Dermis microvascular lymphatic vessel endothelial cell (primary cell): ENCODE results near the gene PRKN. TPM values are rescaled to one million over a fixed set of nuclear protein-coding genes. Genes with fewer than 3 reads are reported as not detected.
"Not testable (repeated sequence)": the region's sequence is repeated elsewhere in the genome, so short reads cannot be mapped to it uniquely, and the experiment has no call there.

ENCODE experiments used
- DNase-seq, 2 donors: peaks; one replicate each; pipeline versions ENCODE4 v3.0.0 to v3.0.0-alpha.2; 2010; ENCODE audit warnings: low read depth in 2 of 2
- total RNA-seq: library from RNA; depleted of rRNA; stranded (reverse); fragments of >200 nt; gene quantifications from 2 replicates; pipeline ENCODE4 v1.2.1, GENCODE V29; 2014

The PRKN gene
- total RNA-seq, 1 donor from 2014 or later, result 0.39 TPM

DNA sequence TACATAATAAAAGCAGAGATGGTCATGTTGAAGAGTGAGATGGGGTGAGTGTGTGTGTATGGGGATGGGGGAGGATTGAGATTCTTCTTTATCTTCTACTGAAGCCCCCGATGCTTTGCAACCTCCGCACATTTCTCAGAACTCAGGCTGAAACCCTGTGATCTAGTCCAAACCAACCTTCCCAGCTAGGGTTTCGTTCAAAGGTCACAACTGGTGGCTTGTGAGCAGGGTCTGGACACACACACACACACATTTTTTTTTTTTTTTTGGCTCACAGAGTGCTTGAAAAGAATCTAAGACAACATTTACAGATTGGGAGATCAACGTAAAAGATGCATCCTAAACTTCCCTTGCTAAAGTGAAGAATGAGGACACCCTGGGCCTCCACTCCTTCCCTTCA, 1228.7 kb downstream of the PRKN start:
- no peak for DNase-seq

DNA sequence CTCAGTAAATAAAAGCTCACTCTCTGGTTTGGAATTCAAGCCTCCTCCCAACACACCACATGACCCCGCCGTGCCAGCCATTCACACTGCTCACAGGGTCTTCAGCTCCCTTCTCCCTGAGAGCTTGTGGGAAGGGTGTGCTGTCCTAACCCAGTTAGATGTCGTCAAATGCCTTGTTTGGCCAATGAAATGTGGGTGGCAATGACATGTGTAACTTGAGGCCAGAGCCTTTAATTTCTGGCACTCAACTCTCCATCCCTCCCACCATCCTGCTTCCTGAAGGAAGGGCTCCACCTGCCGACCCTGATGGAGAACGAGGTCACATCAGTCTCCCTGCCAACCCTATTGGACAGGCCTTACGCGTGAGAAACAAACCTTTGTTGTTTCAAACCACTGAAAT, 1229.2 kb downstream of the PRKN start:
- peak; percentile 51 to 54 for DNase-seq

GRCh38 chr6:161496941-161497340, 1230.6 kb downstream of the PRKN start:
- no peak for DNase-seq

DNA sequence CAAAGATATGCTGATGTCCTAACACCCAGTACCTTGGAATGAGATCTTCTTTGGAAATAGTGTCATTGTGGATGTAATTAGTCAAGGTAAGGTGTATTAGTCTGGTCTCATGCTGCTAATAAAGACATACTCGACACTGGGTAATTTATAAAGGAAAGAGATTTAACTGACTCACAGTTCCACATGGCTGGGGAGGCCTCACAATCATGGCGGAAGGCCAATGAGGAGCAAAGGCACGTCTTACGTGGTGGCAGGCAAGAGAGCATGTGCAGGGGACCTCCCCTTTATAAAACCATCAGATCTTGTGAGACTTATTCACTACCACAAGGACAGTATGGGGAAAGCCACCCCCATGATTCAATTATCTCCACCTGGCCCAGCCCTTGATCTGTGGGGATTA, 1231.3 kb downstream of the PRKN start:
- not testable (repeated sequence) for DNase-seq

DNA sequence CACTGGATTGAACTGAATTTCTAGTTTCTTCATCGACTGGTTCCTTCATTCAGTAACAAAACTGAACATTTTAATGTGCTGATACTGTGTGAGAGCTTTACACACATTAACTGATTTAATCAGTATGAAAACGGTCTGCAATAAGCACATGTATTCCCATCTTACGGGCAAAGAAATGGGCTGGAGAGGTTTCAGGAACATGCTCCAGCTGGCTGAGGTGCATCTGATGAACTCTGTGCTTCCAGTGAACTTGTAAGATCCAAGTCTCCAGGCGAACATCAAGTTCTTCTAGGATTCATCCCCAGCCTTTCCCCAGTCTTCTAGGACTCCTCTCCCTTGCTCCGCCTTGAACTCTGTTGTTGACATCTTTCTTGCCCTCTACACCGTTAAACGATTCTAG, 1233.0 kb downstream of the PRKN start:
- DNase-seq, result no peak

- DNase-seq, result no peak
Observed at GRCh38 chr6:161493576-161494118, 1233.9 kb downstream of the PRKN start.

- DNase-seq, result peak in 1 of 2 donors; percentile 62
Observed at GRCh38 chr6:161489626-161490306, 1237.8 kb downstream of the PRKN start.

GRCh38 chr6:161487694-161488093, 1239.9 kb downstream of the PRKN start:
- peak; percentile 56 to 63 for DNase-seq

DNA sequence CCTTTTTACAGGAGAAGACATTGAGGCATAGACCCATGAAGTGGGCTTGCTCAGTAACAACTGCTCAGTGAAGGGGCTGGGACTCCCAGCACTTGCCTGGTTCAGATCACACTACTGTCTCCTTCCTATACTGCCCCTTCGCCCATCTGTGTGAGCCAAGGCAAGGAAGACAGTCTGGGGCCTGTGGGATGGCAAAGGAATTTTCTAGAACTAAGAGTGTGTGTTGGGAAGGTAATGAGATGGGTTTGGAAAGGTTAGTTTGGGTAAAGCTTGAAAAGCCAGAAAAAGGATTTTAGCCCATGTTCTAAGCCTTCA, 1240.4 kb downstream of the PRKN start:
- no peak for DNase-seq

DNA sequence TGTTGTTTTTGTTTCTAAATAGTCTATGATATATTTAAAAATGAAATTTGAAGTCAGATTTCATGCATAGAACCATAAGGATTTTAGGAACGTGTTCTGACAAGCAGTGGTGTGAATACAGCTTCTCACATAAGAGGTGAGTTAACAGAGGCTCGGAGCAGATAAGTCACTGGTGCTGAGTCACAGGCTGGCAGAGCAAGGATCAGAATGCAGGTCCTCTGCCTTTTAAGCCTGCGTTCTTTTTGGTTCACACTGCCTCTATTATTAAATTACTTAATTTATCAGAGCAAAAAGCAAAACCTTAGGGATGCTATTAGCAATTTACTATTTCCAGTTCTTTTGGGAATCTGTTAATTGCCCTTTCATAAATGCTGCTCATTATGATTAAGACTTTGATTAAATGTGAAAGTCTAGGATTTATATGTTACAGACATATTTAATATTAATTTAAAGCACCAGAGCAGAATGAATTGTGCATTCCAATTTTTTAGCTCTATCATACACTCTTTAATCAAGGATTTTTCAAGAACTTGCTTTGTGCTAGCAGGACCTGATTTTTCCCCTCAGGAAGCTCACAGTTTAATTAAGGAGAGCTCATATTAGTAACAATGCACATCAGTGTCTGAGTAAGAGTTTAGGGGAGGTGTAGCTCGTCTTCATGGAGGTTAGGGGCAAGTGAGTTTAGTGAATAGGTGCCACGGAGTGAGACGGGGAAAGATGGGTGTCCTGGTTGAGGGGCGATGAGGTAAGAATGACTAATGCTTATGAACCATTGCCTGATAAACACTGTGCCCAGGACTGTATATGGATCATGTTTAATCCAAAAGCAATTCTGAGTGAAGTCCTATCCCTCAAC, 1241.0 kb downstream of the PRKN start:
- peak in 1 of 2 donors; percentile 74 for DNase-seq

DNA sequence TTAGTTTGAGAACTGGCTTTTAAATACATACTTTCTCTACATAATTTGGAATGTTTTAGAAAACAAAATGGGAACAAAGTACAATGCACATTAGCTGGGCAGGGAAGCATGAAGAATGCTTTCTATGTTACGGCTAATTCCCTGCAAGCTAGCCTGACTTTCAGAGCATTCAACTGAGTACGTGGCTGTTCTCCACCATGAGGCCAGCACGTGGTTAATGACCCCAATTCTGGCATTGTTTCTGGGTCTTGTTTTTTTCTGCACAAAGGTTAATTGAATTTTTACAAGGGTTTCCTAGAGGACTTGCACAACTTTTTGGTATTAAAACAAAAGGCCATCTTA, 1245.1 kb downstream of the PRKN start:
- peak in 1 of 2 donors; percentile 66 for DNase-seq

- DNase-seq, result peak; percentile 92 to 93
Observed at GRCh38 chr6:161481786-161482516, 1245.6 kb downstream of the PRKN start.

GRCh38 chr6:161480421-161481155, 1247.0 kb downstream of the PRKN start:
- no peak for DNase-seq

DNA sequence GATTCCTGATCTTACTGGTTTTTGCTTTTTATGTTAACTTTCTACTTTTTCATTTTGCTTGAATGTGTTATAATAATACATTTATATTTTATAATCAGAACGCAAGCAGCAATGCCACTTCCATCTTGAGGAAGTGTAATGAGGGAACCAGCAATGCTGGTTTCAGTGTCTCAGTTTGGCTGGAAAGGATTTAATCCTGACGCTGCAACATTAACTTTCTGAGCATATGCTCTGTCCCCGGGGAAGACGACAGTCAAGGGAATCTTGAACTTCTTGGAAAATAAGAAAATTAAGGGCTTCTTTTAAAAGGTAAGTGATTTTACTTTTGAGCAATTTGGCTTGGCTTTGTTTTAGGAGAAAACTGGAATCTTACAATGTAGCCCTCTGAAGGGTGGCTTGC, 1248.2 kb downstream of the PRKN start:
- no peak for DNase-seq

GRCh38 chr6:161477876-161478425, 1249.6 kb downstream of the PRKN start:
- no peak for DNase-seq

DNA sequence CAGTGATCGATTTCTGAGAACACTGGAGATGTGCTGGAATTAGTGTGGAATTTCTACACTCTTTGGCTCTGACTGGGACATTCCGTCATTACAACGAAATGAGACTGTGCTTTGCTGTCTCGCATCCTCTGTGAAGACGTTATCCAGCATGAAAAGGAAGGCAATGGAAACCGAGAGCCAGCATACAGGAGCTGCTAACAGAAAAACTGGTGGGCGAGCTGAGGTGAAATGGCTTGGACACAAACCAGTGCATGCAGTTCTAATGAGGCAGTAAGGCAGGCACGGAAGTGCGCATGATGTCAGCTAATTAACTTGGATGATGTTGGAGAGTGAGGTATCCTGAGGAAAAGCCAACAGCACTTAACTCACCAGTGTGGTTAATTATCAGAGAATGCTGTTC, 1250.9 kb downstream of the PRKN start:
- DNase-seq, result peak in 1 of 2 donors; percentile 50

DNA sequence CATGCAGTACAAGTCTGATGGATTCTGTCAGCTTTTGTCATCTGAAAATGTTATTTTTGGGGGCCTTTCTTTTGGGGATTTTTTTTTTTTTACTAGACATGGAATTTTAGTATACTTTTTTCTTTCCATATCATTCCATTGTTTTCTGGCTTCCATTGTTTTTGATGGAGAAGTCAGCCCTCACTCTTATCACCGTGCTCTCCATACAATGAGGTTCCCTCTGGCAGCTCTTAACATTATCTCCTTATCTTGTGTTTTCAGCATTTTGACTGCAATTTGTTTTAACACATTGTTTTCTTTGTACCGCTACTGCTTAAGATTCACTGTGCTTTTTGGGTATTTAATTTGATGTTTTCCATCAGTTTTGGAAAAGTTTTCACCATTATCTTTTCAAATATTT, 1262.2 kb downstream of the PRKN start:
- DNase-seq, result no peak

GRCh38 chr6:161463071-161463470, 1264.5 kb downstream of the PRKN start:
- no peak for DNase-seq

- DNase-seq, result no peak
Observed at GRCh38 chr6:161462148-161462547, 1265.4 kb downstream of the PRKN start.

DNA sequence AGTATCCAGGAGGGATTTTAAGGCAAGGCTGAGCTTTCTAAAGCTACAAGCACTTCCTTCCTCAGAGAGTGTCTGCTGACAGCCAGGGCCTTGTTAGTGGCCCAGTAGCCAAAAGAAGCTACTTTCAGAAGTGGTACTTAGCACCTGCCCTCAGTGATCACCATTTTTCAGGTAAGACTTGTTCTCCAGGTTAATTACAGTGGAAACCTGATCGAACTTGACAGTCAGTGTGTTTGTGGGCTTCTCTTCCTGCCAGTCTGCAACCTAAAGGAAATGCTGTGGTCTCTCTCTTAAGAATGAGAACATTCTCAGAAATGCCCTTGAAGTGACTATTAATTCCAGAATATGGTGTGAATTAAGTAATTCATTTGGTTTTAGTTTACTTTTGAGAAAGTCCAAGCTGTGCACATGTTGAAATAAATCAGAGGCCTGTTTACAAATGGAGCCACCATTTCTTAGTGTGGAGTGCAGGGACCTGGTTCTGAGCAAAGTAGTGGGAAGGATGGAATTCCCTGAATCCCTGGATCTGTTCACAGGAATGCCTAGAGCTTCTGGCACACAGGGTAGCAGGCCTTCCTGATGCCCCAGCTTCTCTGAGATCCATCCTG, 1268.5 kb downstream of the PRKN start:
- no peak for DNase-seq
